Adrenal gland (tissue), 12 donors: ENCODE measurements around the gene FOLR1. TPM values are rescaled to one million over a fixed set of nuclear protein-coding genes. Genes with fewer than 3 reads are reported as not detected.
"Not testable (repeated sequence)": the region's sequence is repeated elsewhere in the genome, so short reads cannot be mapped to it uniquely, and the experiment has no call there.

Source experiments
- DNase-seq, 7 donors: peaks; one replicate each; pipeline ENCODE4 v3.0.0-alpha.2; 2019 to 2020
- H3K27ac ChIP-seq, 5 donors: fragments of 200-600 bp; sonication (generic) in 4 of 5; 1 replicate in 3 of 5; 2 replicates in 2 of 5; pipeline versions ENCODE4 v1.5.1 to v1.8.0; 2016 to 2020; ENCODE audit warnings: mild to moderate bottlenecking in 1 of 5
- H3K27me3 ChIP-seq: fragments of 200-600 bp; 2 replicates; pipeline ENCODE4 v1.8.0; 2021
- H3K36me3 ChIP-seq, 2 donors: fragments of 200-600 bp; replicated peaks in 1 of 2; 1 replicate in 1 of 2; 2 replicates in 1 of 2; pipeline versions ENCODE4 v1.5.1 to v1.8.0; 2018 to 2022
- H3K4me1 ChIP-seq, 2 donors: fragments of 200-600 bp; replicated peaks in 1 of 2; 1 replicate in 1 of 2; 2 replicates in 1 of 2; pipeline versions ENCODE4 v1.5.1 to v1.8.0; 2018 to 2021
- H3K4me3 ChIP-seq, 4 donors: fragments of 200-600 bp; sonication (generic) in 3 of 4; one replicate each; pipeline ENCODE4 v1.5.1; 2016 to 2018
- H3K9me3 ChIP-seq, 3 donors: fragments of 200-600 bp; sonication (generic) in 1 of 3; replicated peaks in 1 of 3; 1 replicate in 2 of 3; 2 replicates in 1 of 3; pipeline versions ENCODE4 v1.5.1 to v1.8.0; 2016 to 2021
- POLR2A ChIP-seq, 2 donors: fragments of 450-650 bp; IDR thresholded peaks; one replicate each; pipeline ENCODE4 v1.6.1; 2017; ENCODE audit warnings: antibody characterized with exemption in 2 of 2, mild to moderate bottlenecking in 2 of 2, moderate library complexity in 1 of 2
- WGBS, 4 donors: extraction: QIAGEN DNeasy Blood & Tissue Kit in 2 of 4; methylation state at CpG; one replicate each; pipeline versions ENCODE4 v1.1.5 to v1.1.7; 2013 to 2017; 5-methylcytosine and 5-hydroxymethylcytosine counted together
- intact Hi-C, 2 donors: fragments of 100-400 bp; cut with DNase I; formaldehyde crosslinking; loops; one replicate each; pipeline versions ENCODE4 v1.14.1 to v1.15.0; 2022 to 2023
- polyA plus RNA-seq, 3 donors: library from polyadenylated mRNA; stranded (reverse); fragments of 200-250 nt in 2 of 3; fragments of 350-450 nt in 1 of 3; fragmentation: Illumina TruSeq in 1 of 3; extraction: RNeasy Lipid Tissue Mini Kit (QIAGEN cat#74804) in 1 of 3; gene quantifications; one replicate each; pipeline ENCODE4 v1.2.3, GENCODE V29; 2013 to 2014
- total RNA-seq, 9 donors: library from RNA; depleted of rRNA in 4 of 9; stranded (reverse); fragments of >200 nt in 4 of 9; fragments of 120-200 nt in 1 of 9; fragmentation: NEBNext Ultra II Directional in 1 of 9; extraction: Animal tissue kit (Norgen Biotek cat#: 25700) in 1 of 9; gene quantifications; one replicate each; pipeline versions ENCODE4 v1.1.0 to v1.2.4, GENCODE V29; 2013 to 2023
- TF ChIP-seq, protein P1 (sequence below), 6 experiments: fragments of 450-650 bp in 4 of 6; fragments of 200-600 bp in 2 of 6; sonication (generic) in 1 of 6; IDR thresholded peaks; 1 replicate in 5 of 6; 2 replicates in 1 of 6; pipeline versions ENCODE4 v1.5.1 to v1.8.0; 2016 to 2021; ENCODE audit warnings: antibody characterized with exemption in 6 of 6, mild to moderate bottlenecking in 2 of 6, moderate library complexity in 1 of 6
- donor health status: healthy with polysubstance abuse.
- donor health status: Bipolar disorder and iron deficiency.
- donor health status: DM: yes; HTN: yes; CAD: no.
- donor health status: DM: no; HTN: no; CAD: no.
- donor health status: DM: no; HTN: no; CAD: no.
- donor health status: DM: yes; HTN: yes; CAD: no.

FOLR1 gene
- total and polyA plus RNA-seq, 12 donors = 0.57 to 7.2 (median 1.4) TPM

DNA sequence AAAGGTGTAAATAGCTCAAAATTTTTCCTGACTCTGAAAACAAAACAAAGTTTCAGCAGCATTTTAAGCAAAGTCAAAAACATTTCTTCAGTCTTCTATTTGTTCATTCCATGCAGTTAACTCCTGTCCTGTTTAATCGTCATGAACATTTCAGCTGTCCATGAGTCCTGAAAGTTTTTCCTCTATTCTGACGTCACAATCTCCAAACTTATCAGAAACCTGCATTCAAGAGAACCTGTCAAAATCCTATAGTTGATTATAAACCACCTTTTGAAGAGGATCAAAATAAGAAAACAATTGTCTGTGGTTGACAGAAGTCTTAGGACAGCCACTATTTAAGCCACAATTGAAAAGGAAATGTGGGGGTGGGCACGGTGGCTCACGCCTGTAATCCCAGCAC lies 41.1 kb upstream of the FOLR1 start:
- DNase-seq = no peak
- no peak for TF ChIP-seq POLR2A (IDR thresholded peaks at IDR 0.05)
- TF ChIP-seq, protein P1, sequence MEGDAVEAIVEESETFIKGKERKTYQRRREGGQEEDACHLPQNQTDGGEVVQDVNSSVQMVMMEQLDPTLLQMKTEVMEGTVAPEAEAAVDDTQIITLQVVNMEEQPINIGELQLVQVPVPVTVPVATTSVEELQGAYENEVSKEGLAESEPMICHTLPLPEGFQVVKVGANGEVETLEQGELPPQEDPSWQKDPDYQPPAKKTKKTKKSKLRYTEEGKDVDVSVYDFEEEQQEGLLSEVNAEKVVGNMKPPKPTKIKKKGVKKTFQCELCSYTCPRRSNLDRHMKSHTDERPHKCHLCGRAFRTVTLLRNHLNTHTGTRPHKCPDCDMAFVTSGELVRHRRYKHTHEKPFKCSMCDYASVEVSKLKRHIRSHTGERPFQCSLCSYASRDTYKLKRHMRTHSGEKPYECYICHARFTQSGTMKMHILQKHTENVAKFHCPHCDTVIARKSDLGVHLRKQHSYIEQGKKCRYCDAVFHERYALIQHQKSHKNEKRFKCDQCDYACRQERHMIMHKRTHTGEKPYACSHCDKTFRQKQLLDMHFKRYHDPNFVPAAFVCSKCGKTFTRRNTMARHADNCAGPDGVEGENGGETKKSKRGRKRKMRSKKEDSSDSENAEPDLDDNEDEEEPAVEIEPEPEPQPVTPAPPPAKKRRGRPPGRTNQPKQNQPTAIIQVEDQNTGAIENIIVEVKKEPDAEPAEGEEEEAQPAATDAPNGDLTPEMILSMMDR (IDR thresholded peaks at IDR 0.05) = no peak
- Histone ChIP-seq H3K27me3 (no peaks in the 10 kb centered on the region), H3K4me3 (no peak overlapping the region), H3K4me1 (no peaks in the 10 kb centered on the region), H3K9me3 (no peaks in the 10 kb centered on the region), H3K36me3 (no peaks in the 10 kb centered on the region), H3K27ac (no peak overlapping the region)
- intact Hi-C loops = no loop called here
- 74 to 81% (median 76%) methylated on average over 4 of the region's 4 CpGs for WGBS, 4 donors

DNA sequence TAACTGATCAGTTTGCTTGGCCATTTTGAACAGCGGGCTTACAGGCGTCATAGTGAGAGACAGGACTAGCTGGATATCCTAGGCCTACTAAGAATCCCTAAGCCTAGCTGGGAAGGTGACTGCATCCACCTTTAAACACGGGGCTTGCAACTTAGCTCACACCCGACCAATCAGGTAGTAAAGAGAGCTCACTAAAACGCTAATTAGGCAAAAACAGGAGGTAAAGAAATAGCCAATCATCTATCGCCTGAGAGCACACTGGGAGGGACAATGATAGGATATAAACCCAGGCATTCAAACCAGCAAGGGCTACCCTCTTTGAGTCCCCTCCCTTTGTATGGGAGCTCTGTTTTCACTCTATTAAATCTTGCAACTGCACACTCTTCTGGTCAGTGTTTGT lies 38.1 kb upstream of the FOLR1 start:
- WGBS, 4 donors = 86 to 94% (median 89%) methylated on average over 5 to 6 of the region's 6 CpGs
- DNase-seq, H3K4me1 ChIP-seq, H3K27me3 ChIP-seq, intact Hi-C loops, H3K27ac ChIP-seq, H3K4me3 ChIP-seq, H3K9me3 ChIP-seq, H3K36me3 ChIP-seq: not testable (repeated sequence)

DNA sequence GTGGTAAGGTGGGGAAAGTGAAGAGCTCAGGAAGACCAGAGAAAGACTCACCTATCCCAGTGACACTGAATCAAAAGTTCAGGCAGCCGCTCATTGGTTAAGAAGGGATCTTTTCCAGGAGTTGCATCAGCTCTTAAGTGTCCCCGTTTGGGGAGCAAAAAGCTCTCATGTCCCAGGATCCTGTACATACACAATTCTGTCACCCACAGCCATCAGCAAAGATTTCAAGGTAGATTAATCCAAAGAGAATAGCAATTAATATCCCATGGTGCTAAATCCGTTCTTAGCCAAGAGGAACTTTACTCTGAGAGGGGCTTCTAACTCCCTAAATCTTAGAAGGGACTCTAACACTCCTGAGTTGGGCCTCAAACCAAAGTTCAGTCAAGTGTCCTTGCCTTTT lies 37.1 kb upstream of the FOLR1 start:
- H3K27ac ChIP-seq = no peak overlapping the region
- no peaks in the 10 kb centered on the region for H3K4me1 ChIP-seq
- no peak for DNase-seq
- 82 to 92% (median 90%) methylated on average over 2 to 3 of the region's 3 CpGs for WGBS, 4 donors
- intact Hi-C loops = no loop called here
- TF ChIP-seq, protein P1 (IDR thresholded peaks at IDR 0.05) = no peak
- TF ChIP-seq POLR2A (IDR thresholded peaks at IDR 0.05) = no peak
- H3K9me3 ChIP-seq = no peaks in the 10 kb centered on the region
- no peak overlapping the region for H3K4me3 ChIP-seq
- no peaks in the 10 kb centered on the region for H3K36me3 ChIP-seq
- no peaks in the 10 kb centered on the region for H3K27me3 ChIP-seq

DNA sequence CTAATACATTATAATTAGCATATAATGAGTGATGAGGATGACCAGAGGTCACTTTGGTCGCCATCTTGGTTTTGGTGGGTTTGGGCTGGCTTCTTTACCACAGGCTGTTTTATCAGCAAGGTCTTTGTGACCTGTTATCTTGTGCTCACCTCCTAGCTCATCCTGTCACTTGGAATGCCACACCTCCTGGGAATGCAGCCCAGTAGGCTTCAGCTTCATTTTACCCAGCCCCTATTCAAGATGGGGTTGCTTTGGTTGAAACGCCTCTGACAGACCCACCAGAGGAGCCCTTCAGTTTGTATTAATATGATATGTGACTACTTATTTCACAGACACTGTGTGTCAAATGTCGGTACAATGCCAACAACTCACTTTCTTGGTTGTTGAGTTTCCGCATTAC lies 36.2 kb upstream of the FOLR1 start:
- no peaks in the 10 kb centered on the region for H3K36me3 ChIP-seq
- H3K4me3 ChIP-seq = no peak overlapping the region
- no peak for TF ChIP-seq POLR2A (IDR thresholded peaks at IDR 0.05)
- TF ChIP-seq, protein P1 (IDR thresholded peaks at IDR 0.05) = no peak
- no peaks in the 10 kb centered on the region for H3K4me1 ChIP-seq
- H3K9me3 ChIP-seq = no peaks in the 10 kb centered on the region
- DNase-seq = no peak
- 79 to 85% (median 83%) methylated on average over 3 to 4 of the region's 4 CpGs for WGBS, 4 donors
- no peak overlapping the region for H3K27ac ChIP-seq
- intact Hi-C loops = no loop called here
- H3K27me3 ChIP-seq = no peaks in the 10 kb centered on the region

- no peak for TF ChIP-seq POLR2A (IDR thresholded peaks at IDR 0.05)
- TF ChIP-seq, protein P1 (IDR thresholded peaks at IDR 0.05) = no peak
- H3K27me3 ChIP-seq = no peaks in the 10 kb centered on the region
- no peaks in the 10 kb centered on the region for H3K36me3 ChIP-seq
- WGBS, 4 donors = 80 to 89% (median 84%) methylated on average over 4 of the region's 4 CpGs
- no peak overlapping the region for H3K27ac ChIP-seq
- no peak for DNase-seq
- H3K4me1 ChIP-seq = no peaks in the 10 kb centered on the region
- no peaks in the 10 kb centered on the region for H3K9me3 ChIP-seq
- no peak overlapping the region for H3K4me3 ChIP-seq
- intact Hi-C loops = no loop called here
These were observed 34.8 kb upstream of the FOLR1 start for GRCh38 chr11:72157131-72157530.
